ENCODE results near the gene DGCR2.

DGCR2 gene

DNA sequence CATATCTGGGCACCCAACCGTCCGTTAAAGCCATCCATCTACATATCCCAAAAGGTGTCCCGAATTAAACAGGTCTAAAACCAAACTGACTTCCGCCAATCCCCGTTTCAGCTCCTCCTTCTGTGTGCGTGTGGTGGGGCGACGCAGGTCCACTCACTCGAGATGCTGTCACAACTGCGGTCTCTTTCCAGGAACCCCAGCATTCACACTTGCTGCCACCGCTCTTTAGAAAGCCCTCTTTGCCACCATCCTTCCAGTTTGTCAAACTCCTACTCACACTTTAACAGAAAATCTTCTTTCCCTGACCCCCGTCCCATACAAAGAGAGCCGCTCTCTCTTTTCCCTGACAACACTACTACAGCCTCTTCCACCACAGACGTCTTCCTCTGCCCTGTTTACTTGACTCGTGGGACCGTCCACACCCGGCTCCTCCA is 21.8 kb upstream of the DGCR2 start:
- peaks cover 21 to 24% of the 10 kb centered on the region in 2 donors for H3K36me3 ChIP-seq (ENCODE audit: control insufficient read depth in 2 of 2, insufficient read depth in 2 of 2, low read length in 2 of 2)
- peaks cover 16 to 21% of the 10 kb centered on the region in 2 donors for H3K27me3 ChIP-seq (ENCODE audit: control insufficient read depth in 2 of 2, insufficient read depth in 2 of 2, low read length in 2 of 2)
- H3K4me1 ChIP-seq (ENCODE audit: control insufficient read depth in 2 of 2, insufficient read depth in 2 of 2, low read length in 2 of 2), result peaks cover 9 to 11% of the 10 kb centered on the region in 2 donors
- peak overlapping the region; percentile 87 to 90 for H3K9ac ChIP-seq (ENCODE audit: low read depth in 1 of 2, low read length in 2 of 2)
- H3K9me3 ChIP-seq (ENCODE audit: control insufficient read depth in 2 of 2, low read length in 2 of 2), result no peaks in the 10 kb centered on the region
- peak overlapping the region; percentile 54 to 78 for H3K27ac ChIP-seq (ENCODE audit: low read depth in 2 of 2, low read length in 2 of 2)
- H3K4me3 ChIP-seq (ENCODE audit: low read length in 2 of 2), result peak overlapping the region; percentile 93 to 99

DNA sequence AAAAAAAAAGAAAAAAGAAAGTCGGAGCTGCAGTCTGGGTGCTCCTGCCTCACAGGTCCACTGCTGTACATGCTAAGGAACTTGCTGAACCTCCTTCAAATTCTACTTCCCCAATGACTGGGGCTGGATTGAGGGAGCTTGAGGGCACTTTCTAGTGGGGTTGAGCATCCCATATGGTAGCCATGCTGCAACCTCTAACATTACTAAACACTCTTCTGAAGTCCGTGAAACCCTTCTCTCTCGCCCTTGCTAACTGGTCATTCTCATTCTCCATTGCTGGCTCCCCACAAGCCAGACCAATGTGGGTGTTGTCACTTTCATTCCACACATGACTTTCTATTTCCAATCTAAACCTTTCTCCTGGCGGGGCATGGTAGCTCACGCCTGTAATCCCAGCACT is 21.0 kb upstream of the DGCR2 start:
- Histone ChIP-seq H3K9ac (ENCODE audit: low read depth in 1 of 2, low read length in 2 of 2) (no peak overlapping the region), H3K27me3 (ENCODE audit: control insufficient read depth in 2 of 2, insufficient read depth in 2 of 2, low read length in 2 of 2) (peaks cover 13 to 15% of the 10 kb centered on the region in 2 donors), H3K36me3 (ENCODE audit: control insufficient read depth in 2 of 2, insufficient read depth in 2 of 2, low read length in 2 of 2) (peaks cover 28 to 31% of the 10 kb centered on the region in 2 donors), H3K9me3 (ENCODE audit: control insufficient read depth in 2 of 2, low read length in 2 of 2) (no peaks in the 10 kb centered on the region), H3K27ac (ENCODE audit: low read depth in 2 of 2, low read length in 2 of 2) (no peak overlapping the region), H3K4me3 (ENCODE audit: low read length in 2 of 2) (no peak overlapping the region), H3K4me1 (ENCODE audit: control insufficient read depth in 2 of 2, insufficient read depth in 2 of 2, low read length in 2 of 2) (peaks cover 9 to 11% of the 10 kb centered on the region in 2 donors)

DNA sequence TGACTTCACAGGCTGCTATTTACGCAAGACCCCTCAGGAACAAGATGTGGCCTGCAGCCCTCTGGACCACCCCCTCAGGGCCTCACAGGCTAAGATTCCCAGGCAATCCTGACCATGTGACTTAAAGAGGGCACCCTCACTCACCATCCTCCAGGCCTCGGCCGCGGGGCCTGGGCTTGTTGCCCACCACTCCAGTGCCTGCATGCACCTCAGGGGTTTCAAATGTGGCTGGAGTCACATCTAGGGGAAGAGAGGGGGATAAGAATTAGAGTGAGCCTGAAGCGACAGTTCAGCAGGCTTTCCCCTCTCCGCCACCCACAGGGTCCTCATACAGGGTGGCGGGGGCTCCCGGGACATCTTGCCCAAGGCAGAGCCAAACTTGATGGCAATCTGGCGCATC is 20.2 kb upstream of the DGCR2 start:
- peaks cover 35 to 38% of the 10 kb centered on the region in 2 donors for H3K36me3 ChIP-seq (ENCODE audit: control insufficient read depth in 2 of 2, insufficient read depth in 2 of 2, low read length in 2 of 2)
- H3K4me1 ChIP-seq (ENCODE audit: control insufficient read depth in 2 of 2, insufficient read depth in 2 of 2, low read length in 2 of 2), result peaks cover 9 to 11% of the 10 kb centered on the region in 2 donors
- H3K9me3 ChIP-seq (ENCODE audit: control insufficient read depth in 2 of 2, low read length in 2 of 2), result no peaks in the 10 kb centered on the region
- peaks cover 6 to 7% of the 10 kb centered on the region in 2 donors for H3K27me3 ChIP-seq (ENCODE audit: control insufficient read depth in 2 of 2, insufficient read depth in 2 of 2, low read length in 2 of 2)
- no peak overlapping the region for H3K4me3 ChIP-seq (ENCODE audit: low read length in 2 of 2)
- no peak overlapping the region for H3K9ac ChIP-seq (ENCODE audit: low read depth in 1 of 2, low read length in 2 of 2)
- no peak overlapping the region for H3K27ac ChIP-seq (ENCODE audit: low read depth in 2 of 2, low read length in 2 of 2)

DNA sequence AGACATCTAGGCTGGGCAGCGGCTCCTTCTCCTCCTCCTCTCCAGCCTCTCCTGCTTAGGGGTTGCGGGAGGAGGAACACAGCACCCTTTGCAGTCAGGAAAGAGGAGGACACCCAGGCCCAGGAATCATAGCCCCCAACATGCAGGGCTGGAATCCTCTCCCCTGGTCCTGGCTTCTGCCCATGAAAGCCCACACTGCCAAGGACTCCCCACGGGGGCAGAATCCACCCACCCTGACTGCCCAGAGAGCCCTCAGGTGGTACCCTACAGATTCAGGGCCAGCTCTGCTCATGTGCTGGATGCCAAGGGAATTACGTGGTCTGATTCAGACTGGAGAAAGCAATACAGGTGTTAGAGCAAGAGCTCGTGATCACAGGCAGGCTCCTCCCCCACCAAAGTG is 17.8 kb upstream of the DGCR2 start:
- H3K36me3 ChIP-seq (ENCODE audit: control insufficient read depth in 2 of 2, insufficient read depth in 2 of 2, low read length in 2 of 2), result peaks cover 49 to 56% of the 10 kb centered on the region in 2 donors

DNA sequence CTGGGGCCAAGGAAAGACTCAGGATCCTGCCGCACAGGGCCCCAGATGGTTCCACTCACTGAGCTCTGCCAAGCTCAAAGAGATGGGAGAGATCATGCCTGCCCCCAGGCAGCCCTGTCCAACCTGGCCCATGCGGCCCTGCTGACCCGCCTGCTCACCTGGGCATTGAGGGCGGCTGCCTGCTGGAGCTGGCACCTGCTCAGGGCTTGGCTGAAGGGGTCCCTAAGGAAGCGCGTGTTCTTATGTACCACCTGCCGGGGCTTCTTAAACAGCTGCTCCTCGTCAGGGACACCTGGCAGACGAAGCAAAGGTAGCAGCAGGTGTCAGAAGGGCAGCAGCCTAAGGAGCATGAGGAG is 16.8 kb upstream of the DGCR2 start:
- peaks cover 7 to 8% of the 10 kb centered on the region in 2 donors for H3K4me1 ChIP-seq (ENCODE audit: control insufficient read depth in 2 of 2, insufficient read depth in 2 of 2, low read length in 2 of 2)
- H3K27me3 ChIP-seq (ENCODE audit: control insufficient read depth in 2 of 2, insufficient read depth in 2 of 2, low read length in 2 of 2), result no peaks in the 10 kb centered on the region
- no peak overlapping the region for H3K9ac ChIP-seq (ENCODE audit: low read depth in 1 of 2, low read length in 2 of 2)
- H3K9me3 ChIP-seq (ENCODE audit: control insufficient read depth in 2 of 2, low read length in 2 of 2), result no peaks in the 10 kb centered on the region
- no peak overlapping the region for H3K4me3 ChIP-seq (ENCODE audit: low read length in 2 of 2)
- no peak overlapping the region for H3K27ac ChIP-seq (ENCODE audit: low read depth in 2 of 2, low read length in 2 of 2)
- H3K36me3 ChIP-seq (ENCODE audit: control insufficient read depth in 2 of 2, insufficient read depth in 2 of 2, low read length in 2 of 2), result peaks cover 49 to 62% of the 10 kb centered on the region in 2 donors

More for the DNA sequence above, 17.8 kb upstream of the DGCR2 start:
- Histone ChIP-seq H3K27ac (ENCODE audit: low read depth in 2 of 2, low read length in 2 of 2) (no peak overlapping the region), H3K9me3 (ENCODE audit: control insufficient read depth in 2 of 2, low read length in 2 of 2) (no peaks in the 10 kb centered on the region), H3K9ac (ENCODE audit: low read depth in 1 of 2, low read length in 2 of 2) (no peak overlapping the region), H3K27me3 (ENCODE audit: control insufficient read depth in 2 of 2, insufficient read depth in 2 of 2, low read length in 2 of 2) (no peaks in the 10 kb centered on the region), H3K4me3 (ENCODE audit: low read length in 2 of 2) (no peak overlapping the region), H3K4me1 (ENCODE audit: control insufficient read depth in 2 of 2, insufficient read depth in 2 of 2, low read length in 2 of 2) (peaks cover 9 to 11% of the 10 kb centered on the region in 2 donors)

DNA sequence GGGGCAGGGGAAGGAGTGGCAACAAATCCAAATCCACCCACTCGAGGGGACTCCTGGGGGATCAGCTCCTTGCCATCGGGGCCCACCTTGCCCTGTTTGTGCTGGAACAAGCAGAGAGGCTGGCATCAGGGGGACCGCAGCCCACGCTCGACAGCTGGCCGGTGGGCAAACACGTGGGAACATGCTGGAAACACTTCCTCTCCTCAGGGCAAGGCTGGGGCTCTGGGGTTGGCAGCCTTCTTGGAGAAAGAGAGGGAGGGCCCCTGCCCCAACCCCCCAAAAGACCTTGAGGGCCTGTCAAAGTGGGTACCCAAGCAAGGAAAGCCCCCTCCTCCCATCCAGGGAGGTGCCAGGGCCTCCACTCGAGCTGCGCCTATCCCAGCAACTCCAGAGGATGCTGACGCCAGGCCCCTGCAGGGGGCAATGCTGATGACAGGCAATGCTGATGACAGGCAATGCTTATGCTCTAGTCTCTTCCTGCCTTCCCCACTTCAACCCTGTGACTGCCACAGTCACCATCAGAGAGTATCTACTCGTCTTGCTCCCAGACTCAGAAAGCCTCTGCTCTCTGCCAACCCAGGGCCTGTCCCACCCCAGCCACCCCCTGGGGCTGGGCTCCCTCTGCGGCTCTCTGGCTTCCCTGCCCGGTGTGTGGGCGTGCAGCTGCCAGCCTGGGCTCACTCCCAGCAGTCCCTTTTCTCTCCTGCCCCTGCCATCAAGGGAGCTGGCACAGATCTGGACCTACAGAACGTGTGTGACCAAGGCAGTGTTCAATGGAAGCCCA is 16.2 kb upstream of the DGCR2 start:
- Histone ChIP-seq H3K27me3 (ENCODE audit: control insufficient read depth in 2 of 2, insufficient read depth in 2 of 2, low read length in 2 of 2) (no peaks in the 10 kb centered on the region), H3K4me1 (ENCODE audit: control insufficient read depth in 2 of 2, insufficient read depth in 2 of 2, low read length in 2 of 2) (peaks cover 2 to 3% of the 10 kb centered on the region in 2 donors), H3K9me3 (ENCODE audit: control insufficient read depth in 2 of 2, low read length in 2 of 2) (no peaks in the 10 kb centered on the region), H3K27ac (ENCODE audit: low read depth in 2 of 2, low read length in 2 of 2) (no peak overlapping the region), H3K4me3 (ENCODE audit: low read length in 2 of 2) (no peak overlapping the region), H3K36me3 (ENCODE audit: control insufficient read depth in 2 of 2, insufficient read depth in 2 of 2, low read length in 2 of 2) (peaks cover 52 to 67% of the 10 kb centered on the region in 2 donors), H3K9ac (ENCODE audit: low read depth in 1 of 2, low read length in 2 of 2) (no peak overlapping the region)

DNA sequence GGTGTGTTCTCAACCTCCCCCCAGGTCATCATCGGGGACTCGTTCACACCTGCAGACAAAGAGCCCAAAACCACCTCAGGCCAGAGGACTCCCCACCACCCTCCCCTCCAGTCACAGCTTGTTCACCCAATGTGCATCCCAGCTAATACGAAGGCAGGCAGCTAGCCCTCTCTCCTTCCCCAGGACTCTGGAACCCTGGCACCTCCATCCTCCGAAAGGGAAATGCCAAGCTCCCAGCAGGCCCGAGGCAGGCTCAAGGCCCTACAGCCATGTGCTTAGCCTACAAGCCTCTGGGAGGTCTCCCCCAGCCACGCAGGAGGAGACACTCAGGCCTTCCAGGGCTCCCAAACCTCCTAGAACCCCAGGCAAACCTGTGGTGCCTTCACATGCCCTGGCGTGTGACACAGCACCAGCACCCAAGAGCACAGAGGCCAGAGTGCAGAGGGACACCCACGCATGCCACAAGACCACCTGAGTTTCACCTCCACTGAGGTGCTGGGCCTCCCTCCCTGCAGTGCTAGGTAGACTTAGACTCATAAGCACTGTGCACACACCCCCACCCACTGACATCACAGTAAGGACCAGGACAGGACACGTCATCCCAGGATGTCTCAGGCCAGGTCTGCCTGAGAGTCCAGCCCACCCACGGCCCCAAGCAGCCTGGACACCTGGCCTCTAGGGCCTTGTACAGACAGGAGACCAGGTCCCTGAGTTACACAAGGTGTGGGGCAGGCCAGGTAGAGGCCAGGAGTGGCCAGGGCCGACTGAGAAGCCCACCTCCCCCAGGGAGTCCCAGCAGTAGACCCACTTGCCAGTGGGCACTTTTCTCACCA is 15.4 kb upstream of the DGCR2 start:
- Histone ChIP-seq H3K27me3 (ENCODE audit: control insufficient read depth in 2 of 2, insufficient read depth in 2 of 2, low read length in 2 of 2) (no peaks in the 10 kb centered on the region), H3K9ac (ENCODE audit: low read depth in 1 of 2, low read length in 2 of 2) (no peak overlapping the region), H3K9me3 (ENCODE audit: control insufficient read depth in 2 of 2, low read length in 2 of 2) (no peaks in the 10 kb centered on the region), H3K4me1 (ENCODE audit: control insufficient read depth in 2 of 2, insufficient read depth in 2 of 2, low read length in 2 of 2) (no peaks in the 10 kb centered on the region), H3K27ac (ENCODE audit: low read depth in 2 of 2, low read length in 2 of 2) (no peak overlapping the region), H3K36me3 (ENCODE audit: control insufficient read depth in 2 of 2, insufficient read depth in 2 of 2, low read length in 2 of 2) (peaks cover 51 to 73% of the 10 kb centered on the region in 2 donors), H3K4me3 (ENCODE audit: low read length in 2 of 2) (no peak overlapping the region)

DNA sequence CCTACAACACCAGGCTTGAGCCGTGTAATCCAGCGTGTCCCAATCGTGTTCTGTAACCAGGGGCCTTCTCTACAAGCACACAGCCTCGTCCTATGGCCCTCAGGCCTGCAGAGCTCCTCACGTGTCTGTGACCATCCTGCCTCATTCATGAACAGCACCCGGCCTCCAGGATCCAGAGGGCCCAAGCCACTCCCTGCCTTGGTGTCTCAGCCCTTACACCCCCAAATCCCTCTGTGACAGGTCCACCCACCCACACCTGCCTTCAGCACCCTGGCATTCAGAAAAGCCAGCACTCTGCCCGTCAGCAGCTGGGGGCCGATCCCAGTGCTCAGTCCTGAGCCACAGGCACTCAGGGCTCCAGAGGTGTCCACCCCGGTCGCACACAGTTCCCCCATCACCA is 14.7 kb upstream of the DGCR2 start:
- peaks cover 49 to 69% of the 10 kb centered on the region in 2 donors for H3K36me3 ChIP-seq (ENCODE audit: control insufficient read depth in 2 of 2, insufficient read depth in 2 of 2, low read length in 2 of 2)
- H3K9ac ChIP-seq (ENCODE audit: low read depth in 1 of 2, low read length in 2 of 2), result no peak overlapping the region
- H3K27ac ChIP-seq (ENCODE audit: low read depth in 2 of 2, low read length in 2 of 2), result no peak overlapping the region
- H3K27me3 ChIP-seq (ENCODE audit: control insufficient read depth in 2 of 2, insufficient read depth in 2 of 2, low read length in 2 of 2), result no peaks in the 10 kb centered on the region
- no peaks in the 10 kb centered on the region for H3K9me3 ChIP-seq (ENCODE audit: control insufficient read depth in 2 of 2, low read length in 2 of 2)
- no peak overlapping the region for H3K4me3 ChIP-seq (ENCODE audit: low read length in 2 of 2)
- H3K4me1 ChIP-seq (ENCODE audit: control insufficient read depth in 2 of 2, insufficient read depth in 2 of 2, low read length in 2 of 2), result no peaks in the 10 kb centered on the region

DNA sequence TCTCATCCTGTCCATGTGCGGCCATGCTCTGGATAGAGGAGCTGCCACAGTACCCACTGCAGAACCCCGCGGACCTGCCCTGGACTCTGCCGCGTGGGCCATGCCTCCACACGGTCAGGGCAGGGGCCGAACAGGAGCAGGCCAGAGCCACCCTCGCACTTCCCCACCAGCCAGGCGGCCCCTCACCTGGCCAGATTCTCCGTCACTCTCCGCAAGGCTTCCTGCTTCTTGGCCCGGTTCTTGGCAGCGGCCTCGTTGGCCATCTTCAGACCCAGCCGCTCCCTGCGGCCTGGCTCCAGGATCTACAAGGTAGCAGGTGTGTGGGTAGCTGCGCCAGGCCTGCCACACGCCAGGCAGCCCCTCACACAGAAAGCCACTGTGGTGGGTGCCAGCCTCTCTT is 12.7 kb upstream of the DGCR2 start:
- peaks cover 44 to 63% of the 10 kb centered on the region in 2 donors for H3K36me3 ChIP-seq (ENCODE audit: control insufficient read depth in 2 of 2, insufficient read depth in 2 of 2, low read length in 2 of 2)
- no peak overlapping the region for H3K27ac ChIP-seq (ENCODE audit: low read depth in 2 of 2, low read length in 2 of 2)
- H3K9ac ChIP-seq (ENCODE audit: low read depth in 1 of 2, low read length in 2 of 2), result no peak overlapping the region
- no peak overlapping the region for H3K4me3 ChIP-seq (ENCODE audit: low read length in 2 of 2)
- H3K27me3 ChIP-seq (ENCODE audit: control insufficient read depth in 2 of 2, insufficient read depth in 2 of 2, low read length in 2 of 2), result no peaks in the 10 kb centered on the region
- no peaks in the 10 kb centered on the region for H3K4me1 ChIP-seq (ENCODE audit: control insufficient read depth in 2 of 2, insufficient read depth in 2 of 2, low read length in 2 of 2)
- no peaks in the 10 kb centered on the region for H3K9me3 ChIP-seq (ENCODE audit: control insufficient read depth in 2 of 2, low read length in 2 of 2)

DNA sequence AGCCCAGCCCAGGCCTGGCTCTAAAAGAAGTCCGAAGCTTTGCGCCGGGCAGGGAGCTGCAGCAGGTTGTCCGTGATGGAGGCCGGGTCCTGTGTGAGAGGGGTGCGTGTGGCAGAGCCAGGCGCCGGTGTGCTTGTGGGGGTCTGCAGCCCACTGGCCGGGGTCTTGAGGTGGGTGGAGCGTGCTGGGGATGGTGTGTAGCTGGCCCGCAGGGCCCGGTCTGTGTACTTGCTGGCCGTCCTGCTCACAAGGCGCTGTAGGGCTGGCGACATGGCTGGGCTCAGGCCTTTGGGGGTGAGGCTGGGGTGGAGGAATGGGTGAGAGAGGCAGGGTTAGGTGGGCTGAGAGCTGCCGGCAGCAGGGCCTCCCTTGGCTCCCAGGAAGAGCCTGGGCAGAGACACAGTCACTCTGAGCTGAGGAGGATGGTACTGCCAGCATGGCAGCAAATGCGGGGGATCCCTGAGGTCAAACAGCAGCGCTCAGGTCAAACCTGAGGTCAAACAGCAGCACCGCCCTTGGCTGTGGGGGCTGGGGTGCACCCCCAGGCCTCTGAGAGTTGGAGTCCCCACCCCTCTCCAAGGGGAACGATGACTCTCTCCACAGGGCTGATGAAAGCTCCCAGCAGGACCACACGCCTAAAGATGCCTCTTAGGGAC is 12.1 kb upstream of the DGCR2 start:
- H3K4me1 ChIP-seq (ENCODE audit: control insufficient read depth in 2 of 2, insufficient read depth in 2 of 2, low read length in 2 of 2), result no peaks in the 10 kb centered on the region
- no peaks in the 10 kb centered on the region for H3K27me3 ChIP-seq (ENCODE audit: control insufficient read depth in 2 of 2, insufficient read depth in 2 of 2, low read length in 2 of 2)
- H3K4me3 ChIP-seq (ENCODE audit: low read length in 2 of 2), result no peak overlapping the region
- H3K27ac ChIP-seq (ENCODE audit: low read depth in 2 of 2, low read length in 2 of 2), result no peak overlapping the region
- no peaks in the 10 kb centered on the region for H3K9me3 ChIP-seq (ENCODE audit: control insufficient read depth in 2 of 2, low read length in 2 of 2)
- H3K9ac ChIP-seq (ENCODE audit: low read depth in 1 of 2, low read length in 2 of 2), result no peak overlapping the region
- peaks cover 38 to 57% of the 10 kb centered on the region in 2 donors for H3K36me3 ChIP-seq (ENCODE audit: control insufficient read depth in 2 of 2, insufficient read depth in 2 of 2, low read length in 2 of 2)

Data from mucosa of rectum (tissue), 2 donors.